Neural progenitor cell (in vitro differentiated cells): ENCODE data around the gene CNR2. TPM values are rescaled to one million over a fixed set of nuclear protein-coding genes. Genes with fewer than 3 reads are reported as not detected.
"Not testable (repeated sequence)": the region's sequence is repeated elsewhere in the genome, so short reads cannot be mapped to it uniquely, and the experiment has no call there.

Source experiments
- DNase-seq: peaks from one replicate; pipeline ENCODE4 v3.0.0-alpha.2; 2016; ENCODE audit warnings: low spot score
- H2AFZ ChIP-seq: fragments of 200-600 bp; sonication (generic); replicated peaks from 2 replicates; pipeline ENCODE4 v1.6.1; 2016; ENCODE audit warnings: antibody characterized with exemption
- H3F3A ChIP-seq: fragments of 200-600 bp; sonication (generic); 2 replicates; pipeline ENCODE4 v1.6.1; 2016; ENCODE audit warnings: antibody characterized with exemption, low read depth
- H3K27ac ChIP-seq: fragments of 200-600 bp; sonication (generic); 2 replicates; pipeline ENCODE4 v1.5.1; 2016; ENCODE audit warnings: mild to moderate bottlenecking
- H3K27me3 ChIP-seq: fragments of 200-600 bp; sonication (generic); 2 replicates; pipeline ENCODE4 v1.6.1; 2016; ENCODE audit warnings: mild to moderate bottlenecking, moderate library complexity
- H3K36me3 ChIP-seq: fragments of 200-600 bp; sonication (generic); 2 replicates; pipeline ENCODE4 v1.5.1; 2016
- H3K4me1 ChIP-seq: fragments of 200-600 bp; sonication (generic); 2 replicates; pipeline ENCODE4 v1.6.1; 2016; ENCODE audit warnings: mixed run types
- H3K4me2 ChIP-seq: fragments of 200-600 bp; sonication (generic); 2 replicates; pipeline ENCODE4 v1.6.1; 2016
- H3K4me3 ChIP-seq: fragments of 200-600 bp; sonication (generic); 2 replicates; pipeline ENCODE4 v1.5.1; 2016
- H3K79me2 ChIP-seq: fragments of 200-600 bp; sonication (generic); 2 replicates; pipeline ENCODE4 v1.6.1; 2016; ENCODE audit warnings: low read depth
- H3K9ac ChIP-seq: fragments of 200-600 bp; sonication (generic); 2 replicates; pipeline ENCODE4 v1.6.1; 2016
- H3K9me3 ChIP-seq: fragments of 200-600 bp; sonication (generic); 2 replicates; pipeline ENCODE4 v1.5.1; 2016; ENCODE audit warnings: low read depth
- H4K20me1 ChIP-seq: fragments of 200-600 bp; sonication (generic); 2 replicates; pipeline ENCODE4 v1.6.1; 2016; ENCODE audit warnings: low read depth
- H3K27ac Mint-ChIP-seq: 3 replicates; pipeline ENCODE4 v1.8.0; 2021; ENCODE audit warnings: mixed read lengths
- H3K27me3 Mint-ChIP-seq: 2 replicates; pipeline ENCODE4 v1.8.0; 2022; ENCODE audit warnings: low read depth, mild to moderate bottlenecking, inconsistent platforms, moderate library complexity, mixed read lengths; ENCODE audit not compliant: insufficient read depth
- H3K36me3 Mint-ChIP-seq: 3 replicates; pipeline ENCODE4 v1.8.0; 2021; ENCODE audit warnings: mixed read lengths
- H3K4me1 Mint-ChIP-seq: 3 replicates; pipeline ENCODE4 v1.8.0; 2021; ENCODE audit warnings: mixed read lengths
- H3K4me3 Mint-ChIP-seq: 3 replicates; pipeline ENCODE4 v1.8.0; 2021; ENCODE audit warnings: mild to moderate bottlenecking, moderate library complexity, mixed read lengths
- H3K9me3 Mint-ChIP-seq: 3 replicates; pipeline ENCODE4 v1.8.0; 2020; ENCODE audit warnings: mixed read lengths
- EZH2 ChIP-seq: fragments of 200-600 bp; sonication (generic); IDR thresholded peaks from 2 replicates; pipeline ENCODE4 v1.6.1; 2017; ENCODE audit warnings: antibody characterized with exemption, mild to moderate bottlenecking, moderate library complexity
- EZH2phosphoT487 ChIP-seq: fragments of 200-600 bp; sonication (generic); IDR thresholded peaks from 2 replicates; pipeline ENCODE4 v1.6.1; 2017; ENCODE audit warnings: antibody characterized with exemption
- total RNA-seq: library from RNA; depleted of rRNA; stranded (reverse); fragments of >200 nt; gene quantifications from 2 replicates; pipeline ENCODE4 v1.2.3, GENCODE V29; 2015; ENCODE audit warnings: low replicate concordance
- TF ChIP-seq, protein P1 (sequence below): fragments of 200-600 bp; sonication (generic); IDR thresholded peaks from 2 replicates; pipeline ENCODE4 v1.5.1; 2017; ENCODE audit warnings: antibody characterized with exemption, mild to moderate bottlenecking

Gene CNR2
- total RNA-seq, 1 donor from 2014 or later: not detected

DNA sequence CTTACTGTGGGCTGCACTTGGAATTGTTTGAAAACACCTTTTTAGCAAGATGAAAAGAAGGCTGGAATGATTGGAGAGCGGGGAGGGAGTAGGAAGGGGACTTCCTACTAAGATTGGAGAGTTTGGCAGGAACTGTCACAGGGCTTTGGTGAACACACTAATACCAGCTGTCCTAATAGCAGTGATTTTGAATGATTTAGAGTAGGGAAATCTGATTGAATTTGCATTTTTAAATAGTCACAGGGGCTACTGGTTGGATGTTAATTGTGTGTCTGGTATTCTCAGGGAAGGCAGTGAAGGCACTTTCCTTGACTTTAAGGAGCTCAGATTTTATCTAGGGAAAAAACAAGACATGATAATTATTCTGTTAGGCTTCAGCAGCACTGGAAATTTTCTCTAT, 85.4 kb downstream of the CNR2 start:
- no peak overlapping the region for H3K9ac ChIP-seq
- no peaks in the 10 kb centered on the region for H3K27me3 ChIP-seq
- H3K4me2 ChIP-seq: no peak overlapping the region
- H3K9me3 Mint-ChIP-seq: no peaks in the 10 kb centered on the region
- TF ChIP-seq EZH2phosphoT487 (no peak), EZH2 (no peak)
- TF ChIP-seq, protein P1, sequence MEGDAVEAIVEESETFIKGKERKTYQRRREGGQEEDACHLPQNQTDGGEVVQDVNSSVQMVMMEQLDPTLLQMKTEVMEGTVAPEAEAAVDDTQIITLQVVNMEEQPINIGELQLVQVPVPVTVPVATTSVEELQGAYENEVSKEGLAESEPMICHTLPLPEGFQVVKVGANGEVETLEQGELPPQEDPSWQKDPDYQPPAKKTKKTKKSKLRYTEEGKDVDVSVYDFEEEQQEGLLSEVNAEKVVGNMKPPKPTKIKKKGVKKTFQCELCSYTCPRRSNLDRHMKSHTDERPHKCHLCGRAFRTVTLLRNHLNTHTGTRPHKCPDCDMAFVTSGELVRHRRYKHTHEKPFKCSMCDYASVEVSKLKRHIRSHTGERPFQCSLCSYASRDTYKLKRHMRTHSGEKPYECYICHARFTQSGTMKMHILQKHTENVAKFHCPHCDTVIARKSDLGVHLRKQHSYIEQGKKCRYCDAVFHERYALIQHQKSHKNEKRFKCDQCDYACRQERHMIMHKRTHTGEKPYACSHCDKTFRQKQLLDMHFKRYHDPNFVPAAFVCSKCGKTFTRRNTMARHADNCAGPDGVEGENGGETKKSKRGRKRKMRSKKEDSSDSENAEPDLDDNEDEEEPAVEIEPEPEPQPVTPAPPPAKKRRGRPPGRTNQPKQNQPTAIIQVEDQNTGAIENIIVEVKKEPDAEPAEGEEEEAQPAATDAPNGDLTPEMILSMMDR: no peak
- H2AFZ ChIP-seq: no peak overlapping the region
- H3K27ac Mint-ChIP-seq: no peak overlapping the region
- H3K9me3 ChIP-seq: no peaks in the 10 kb centered on the region
- H3K27ac ChIP-seq: no peak overlapping the region
- no peaks in the 10 kb centered on the region for H3K27me3 Mint-ChIP-seq
- H4K20me1 ChIP-seq: peaks cover 1% of the 10 kb centered on the region
- no peak overlapping the region for H3K4me3 ChIP-seq
- no peak overlapping the region for H3K4me3 Mint-ChIP-seq
- DNase-seq: no peak
- no peaks in the 10 kb centered on the region for H3K36me3 Mint-ChIP-seq
- H3K79me2 ChIP-seq: peaks cover 17% of the 10 kb centered on the region
- H3F3A ChIP-seq: peaks cover 13% of the 10 kb centered on the region
- peaks cover 11% of the 10 kb centered on the region for H3K4me1 ChIP-seq
- peaks cover 16% of the 10 kb centered on the region for H3K4me1 Mint-ChIP-seq
- no peaks in the 10 kb centered on the region for H3K36me3 ChIP-seq

DNA sequence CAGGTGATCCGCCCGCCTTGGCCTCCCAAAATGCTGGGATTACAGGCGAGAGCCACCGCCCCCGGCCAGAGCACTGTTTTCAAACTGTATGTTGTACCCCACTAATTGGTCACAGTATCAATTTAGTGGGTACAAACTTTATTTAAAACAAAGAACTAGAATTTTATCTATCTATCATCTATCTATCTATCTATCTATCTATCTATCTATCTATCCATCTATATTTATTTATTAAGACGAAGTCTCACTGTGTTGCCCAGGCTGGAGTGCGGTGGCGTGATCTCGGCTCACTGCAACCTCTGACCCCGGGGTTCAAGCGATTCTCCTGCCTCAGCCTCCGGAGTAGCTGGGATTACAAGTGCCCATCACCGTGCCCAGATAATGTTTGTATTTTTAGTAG, 86.6 kb downstream of the CNR2 start:
- not testable (repeated sequence) for H2AFZ ChIP-seq, H3K27ac Mint-ChIP-seq, H3K27me3 Mint-ChIP-seq, H3K4me3 ChIP-seq, H3K27me3 ChIP-seq, H3K4me3 Mint-ChIP-seq, DNase-seq, H3K4me2 ChIP-seq, H3K36me3 Mint-ChIP-seq, H3K36me3 ChIP-seq, H3K9me3 ChIP-seq, H4K20me1 ChIP-seq, H3K9ac ChIP-seq, H3K27ac ChIP-seq, H3K9me3 Mint-ChIP-seq
- H3K4me1 Mint-ChIP-seq: peaks cover 16% of the 10 kb centered on the region
- H3F3A ChIP-seq: peaks cover 13% of the 10 kb centered on the region
- peaks cover 17% of the 10 kb centered on the region for H3K79me2 ChIP-seq
- peaks cover 11% of the 10 kb centered on the region for H3K4me1 ChIP-seq

DNA sequence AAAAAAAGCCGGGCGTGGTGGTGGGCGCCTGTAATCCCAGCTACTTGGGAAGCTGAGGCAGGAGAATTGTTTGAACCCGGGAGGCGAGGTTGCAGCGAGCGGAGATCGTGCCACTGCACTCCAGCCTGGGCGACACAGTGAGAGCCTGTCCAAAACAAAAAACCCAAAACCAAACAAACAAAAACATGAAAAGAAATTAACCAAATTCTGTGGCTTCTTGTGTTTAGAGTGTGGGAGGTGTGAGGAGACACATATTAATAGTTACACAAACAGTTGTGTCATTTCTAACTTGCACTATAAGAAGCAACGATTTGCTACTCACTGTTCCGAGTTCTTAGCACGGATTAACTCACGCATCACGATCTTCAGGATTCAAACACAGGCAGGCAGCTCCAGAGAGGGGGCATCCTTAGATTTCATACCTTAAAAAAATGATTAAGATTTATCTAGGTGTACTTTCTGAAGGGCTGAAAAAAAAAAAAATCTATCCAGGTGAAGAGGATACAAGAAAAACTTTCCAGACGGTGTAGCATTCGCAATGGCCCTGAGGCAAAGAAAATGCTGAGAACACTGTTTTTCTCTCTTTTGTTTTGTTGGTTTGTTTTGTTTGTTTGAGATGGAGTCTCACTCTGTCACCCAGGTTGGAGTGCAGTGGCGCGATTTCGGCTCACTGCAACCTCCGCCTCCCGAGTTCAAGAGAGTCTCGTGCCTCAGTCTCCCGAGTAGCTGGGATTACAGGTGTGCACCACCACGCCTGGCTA, 87.2 kb downstream of the CNR2 start:
- Histone ChIP-seq H3K36me3 (no peaks in the 10 kb centered on the region), H2AFZ (peak overlapping the region; percentile 29), H3K4me2 (peak overlapping the region; percentile 94), H3K4me3 (peak overlapping the region; percentile 92), H3F3A (peaks cover 13% of the 10 kb centered on the region), H3K4me1 (peaks cover 11% of the 10 kb centered on the region), H3K9me3 (no peaks in the 10 kb centered on the region), H3K79me2 (peaks cover 17% of the 10 kb centered on the region), H3K27ac (no peak overlapping the region), H3K27me3 (no peaks in the 10 kb centered on the region), H3K9ac (no peak overlapping the region), H4K20me1 (peaks cover 3% of the 10 kb centered on the region)
- no peaks in the 10 kb centered on the region for H3K9me3 Mint-ChIP-seq
- H3K4me3 Mint-ChIP-seq: peak overlapping the region; percentile 98
- H3K36me3 Mint-ChIP-seq: no peaks in the 10 kb centered on the region
- no peaks in the 10 kb centered on the region for H3K27me3 Mint-ChIP-seq
- DNase-seq: no peak
- H3K27ac Mint-ChIP-seq: peak overlapping the region; percentile 35
- H3K4me1 Mint-ChIP-seq: peaks cover 16% of the 10 kb centered on the region
- TF ChIP-seq EZH2: no peak
- TF ChIP-seq EZH2phosphoT487: no peak
- TF ChIP-seq, protein P1: no peak

DNA sequence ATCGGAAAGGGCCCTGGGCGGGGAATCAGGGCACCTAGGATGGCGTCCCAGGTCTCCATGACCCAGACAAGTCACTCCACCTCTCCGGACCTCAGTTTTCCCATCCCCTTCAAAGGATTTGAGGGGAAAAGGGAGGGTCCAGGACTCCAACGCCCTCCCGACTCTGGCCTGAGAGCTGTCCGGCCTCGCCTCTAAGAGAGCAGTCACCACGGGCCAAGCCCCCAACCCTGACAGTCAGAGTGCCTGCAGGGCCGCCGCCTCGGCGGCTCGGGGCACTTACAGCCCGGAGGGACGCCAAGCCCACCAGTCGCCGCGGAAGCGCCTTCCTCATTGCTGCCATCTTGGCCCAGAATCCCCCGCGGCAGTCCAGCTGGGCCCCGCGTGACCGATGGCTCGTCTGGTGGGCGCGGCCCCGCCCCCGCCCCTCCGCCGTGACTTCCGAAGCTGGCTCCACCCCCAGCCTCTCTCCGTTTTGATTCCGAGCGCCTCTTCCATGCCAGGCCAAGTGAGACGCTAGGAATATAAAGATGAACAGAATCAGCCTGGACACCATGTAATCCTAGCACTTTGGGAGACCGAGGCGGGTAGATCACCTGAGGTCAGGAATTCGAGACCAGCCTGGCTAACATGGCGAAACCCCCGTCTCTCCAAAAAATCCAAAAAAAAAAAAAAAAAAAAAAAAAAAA, 87.9 kb downstream of the CNR2 start, which contains the start of gene HMGCL:
TSS of gene HMGCL (minus strand) at position 354 of the 686 bp plus-strand sequence. CDS start at position 340, 14 bp downstream.
- Mint-ChIP-seq H3K4me3 (peak within 1 kb of the TSS; percentile 98), H3K9me3 (no peaks in the 10 kb centered on the region), H3K27me3 (no peaks in the 10 kb centered on the region), H3K4me1 (peaks cover 16% of the 10 kb centered on the region), H3K27ac (peak within 1 kb of the TSS; percentile 96), H3K36me3 (no peaks in the 10 kb centered on the region)
- H3K79me2 ChIP-seq: peaks cover 17% of the 10 kb centered on the region
- H3F3A ChIP-seq: peaks cover 13% of the 10 kb centered on the region
- H3K27ac ChIP-seq: peak within 1 kb of the TSS; percentile 32
- no peaks in the 10 kb centered on the region for H3K36me3 ChIP-seq
- DNase-seq: peak; percentile 93
- H3K27me3 ChIP-seq: no peaks in the 10 kb centered on the region
- H3K9me3 ChIP-seq: no peaks in the 10 kb centered on the region
- peak within 1 kb of the TSS; percentile 92 for H3K4me3 ChIP-seq
- TF ChIP-seq, protein P1: no peak
- no peak for TF ChIP-seq EZH2phosphoT487
- no peak for TF ChIP-seq EZH2
- H2AFZ ChIP-seq: peak within 1 kb of the TSS; percentile 52
- H3K4me2 ChIP-seq: peak within 1 kb of the TSS; percentile 94
- H3K4me1 ChIP-seq: peaks cover 9% of the 10 kb centered on the region
- peak within 1 kb of the TSS; percentile 87 for H3K9ac ChIP-seq
- H4K20me1 ChIP-seq: peaks cover 3% of the 10 kb centered on the region
